Vein endothelial cell (primary cell): ENCODE data around the gene B2M. TPM values are rescaled to one million over a fixed set of nuclear protein-coding genes. Genes with fewer than 3 reads are reported as not detected.

Experiments used
- small RNA-seq: library from RNA; depleted of rRNA; stranded (forward); fragments of <200 nt; gene quantifications from one replicate; pipeline ENCODE3, GENCODE V24; 2012
- total RNA-seq: library from RNA; depleted of rRNA; stranded (reverse); fragments of >200 nt; gene quantifications from 2 replicates; pipeline ENCODE4 v1.2.3, GENCODE V29; 2012

B2M gene
- 1,812 and 2,198 TPM in 2 replicates for total RNA-seq

GRCh38 chr15:44711096-44711742 lies at the start of gene B2M, which contains the start of gene PATL2:
Gene B2M (plus strand): TSS chr15:44711517. CDS start chr15:44711547, 30 bp downstream.
Gene PATL2 (minus strand): TSS chr15:44711323. CDS start chr15:44676490, 34,833 bp downstream.

DNA sequence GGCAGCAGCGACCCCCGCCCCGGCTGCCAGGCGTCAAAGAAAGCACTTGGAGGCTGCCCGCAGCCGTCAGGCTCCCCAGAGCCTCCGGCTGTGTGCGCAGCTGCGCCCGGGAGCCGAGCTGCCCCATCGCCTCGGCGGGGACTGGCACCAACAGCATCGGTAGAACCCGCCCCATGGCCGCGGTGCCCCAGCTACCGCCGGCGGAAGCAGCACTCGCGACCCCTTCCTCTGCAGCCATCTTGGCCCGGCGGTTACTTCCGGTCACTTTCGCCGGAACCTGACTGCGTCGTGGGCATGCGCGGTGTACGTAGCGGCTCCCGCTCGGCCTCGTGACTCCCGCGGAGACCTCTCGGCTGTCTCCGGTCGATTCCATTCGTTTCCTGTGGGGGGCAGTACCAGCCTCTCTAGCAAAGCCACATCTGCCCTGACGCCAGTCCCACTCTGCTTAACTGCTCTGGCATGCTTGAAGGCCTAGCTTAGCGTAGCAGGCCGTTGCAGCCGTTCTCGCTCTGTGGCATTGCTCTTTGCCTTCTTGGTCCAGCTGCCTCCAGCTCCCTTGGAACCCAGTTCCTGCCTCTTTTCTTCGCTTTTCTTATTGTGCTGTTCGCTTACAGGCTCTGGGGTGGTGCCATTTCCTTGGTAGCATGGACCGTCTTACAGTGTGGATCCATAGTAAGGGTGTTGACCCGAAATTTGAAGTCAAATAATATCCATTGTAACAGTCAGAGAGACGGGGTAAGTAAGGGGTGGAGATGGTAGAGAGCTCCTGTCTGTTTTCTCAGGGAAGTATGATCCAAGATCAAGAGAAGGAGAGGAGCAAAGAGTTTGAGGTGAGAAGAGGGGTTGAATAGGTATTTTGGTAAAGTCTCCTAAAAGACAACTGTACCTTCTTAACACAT lies 47.7 kb upstream of the B2M start, which contains the start of gene SPG11:
Gene SPG11, minus strand, starts transcription at position 253 of the 899 bp plus-strand sequence. Its CDS starts 15 bp downstream, at position 238.

GRCh38 chr15:44736181-44736765 lies 25.0 kb downstream of the B2M start, which contains the start of gene TRIM69:
Gene TRIM69 (plus strand): TSS chr15:44736528. CDS start chr15:44736705, 177 bp downstream.

Small RNA genes lying within 50 kb of the gene (small RNA-seq; reads per million reads assigned to genes)
- not detected for gene RF00019

Other genes with a start within 250 kb of the B2M start
- gene EIF3J, start 174.4 kb upstream of the B2M start, total RNA-seq = 37.2 and 51.3 TPM in 2 replicates
- 38.1 and 43.8 TPM in 2 replicates for gene SPG11, start 47.9 kb upstream of the B2M start, total RNA-seq
- under 0.01 and 0.29 TPM in 2 replicates for gene PATL2, start 194 bp upstream of the B2M start, total RNA-seq
- 5.9 and 7.5 TPM in 2 replicates for gene TRIM69, start 25.0 kb downstream of the B2M start, total RNA-seq
- not detected in 2 replicates for gene TERB2, start 245.2 kb downstream of the B2M start, total RNA-seq